ENCODE results near the gene CACNA2D1. TPM values are rescaled to one million over a fixed set of nuclear protein-coding genes. Genes with fewer than 3 reads are reported as not detected.
A peak's percentile ranks its signal among the peaks of the same experiment; 100 is the strongest.

Gene CACNA2D1
- total RNA-seq, 4 donors from 2014 or later: 0.30 to 12.8 (median 2.4) TPM

- H3K9me3 ChIP-seq: no peaks in the 10 kb centered on the region
- no peaks in the 10 kb centered on the region for H3K36me3 ChIP-seq
- peak overlapping the region; percentile 65 to 74 (median 71) for H3K4me3 ChIP-seq
- peaks cover 3 to 29% (median 8%) of the 10 kb centered on the region in 3 donors for H3K4me1 ChIP-seq
- peak overlapping the region; percentile 79 to 94 (median 88) for H3K27ac ChIP-seq
- DNase-seq: no peak
- no peak for TF ChIP-seq CTCF (IDR thresholded peaks at IDR 0.05)
- TF ChIP-seq POLR2A (IDR thresholded peaks at IDR 0.05): no peak
- WGBS, 2 donors: 66 to 75% methylated on average over 4 to 9 of the region's 22 CpGs
- H3K27me3 ChIP-seq: peaks cover 0 to 12% (median 0%) of the 10 kb centered on the region in 4 donors
- intact Hi-C loops (cut with DNase I): no loop called here
Measured at GRCh38 chr7:82444220-82444909, 788 bp upstream of the CACNA2D1 start.

GRCh38 chr7:82443036-82443546, 486 bp downstream of the CACNA2D1 start:
- Histone ChIP-seq H3K36me3 (no peaks in the 10 kb centered on the region), H3K27me3 (peaks cover 0 to 12% (median 0%) of the 10 kb centered on the region in 4 donors), H3K9me3 (no peaks in the 10 kb centered on the region), H3K27ac (peak overlapping the region; percentile 79 to 94 (median 88)), H3K4me3 (peak overlapping the region; percentile 65 to 74 (median 71)), H3K4me1 (peaks cover 3 to 29% (median 8%) of the 10 kb centered on the region in 3 donors)
- no CpG with 5 or more reads among the region's 64 CpGs for WGBS, 2 donors
- TF ChIP-seq POLR2A (IDR thresholded peaks at IDR 0.05) (no peak), CTCF (IDR thresholded peaks at IDR 0.05) (no peak)
- intact Hi-C loops (cut with DNase I): no loop called here
- DNase-seq: no peak

- no peak for DNase-seq
- 1 to 2% methylated on average over 19 to 21 of the region's 22 CpGs for WGBS, 2 donors
Measured at GRCh38 chr7:82442492-82443035, 1.0 kb downstream of the CACNA2D1 start.

GRCh38 chr7:82441669-82442478, 1.7 kb downstream of the CACNA2D1 start:
- Histone ChIP-seq H3K4me3 (peak overlapping the region in 3 of 4 donors; percentile 65 to 74 (median 72)), H3K36me3 (no peaks in the 10 kb centered on the region), H3K4me1 (peaks cover 3 to 29% (median 8%) of the 10 kb centered on the region in 3 donors), H3K9me3 (no peaks in the 10 kb centered on the region), H3K27ac (no peak overlapping the region), H3K27me3 (peaks cover 0 to 12% (median 0%) of the 10 kb centered on the region in 4 donors)
- intact Hi-C loops (cut with DNase I): no loop called here
- WGBS, 2 donors: 28 to 32% methylated on average over 9 of the region's 9 CpGs
- no peak for TF ChIP-seq CTCF (IDR thresholded peaks at IDR 0.05)
- TF ChIP-seq POLR2A (IDR thresholded peaks at IDR 0.05): no peak
- no peak for DNase-seq

More at GRCh38 chr7:82442492-82443035, 1.0 kb downstream of the CACNA2D1 start:
- intact Hi-C loops (cut with DNase I): no loop called here
- H3K36me3 ChIP-seq: no peaks in the 10 kb centered on the region
- peaks cover 0 to 12% (median 0%) of the 10 kb centered on the region in 4 donors for H3K27me3 ChIP-seq
- peak overlapping the region; percentile 65 to 74 (median 71) for H3K4me3 ChIP-seq
- TF ChIP-seq POLR2A (IDR thresholded peaks at IDR 0.05) (no peak), CTCF (IDR thresholded peaks at IDR 0.05) (no peak)
- H3K27ac ChIP-seq: peak overlapping the region; percentile 79 to 94 (median 88)
- peaks cover 3 to 29% (median 8%) of the 10 kb centered on the region in 3 donors for H3K4me1 ChIP-seq
- H3K9me3 ChIP-seq: no peaks in the 10 kb centered on the region
